Fibroblast of gingiva (primary cell): Measurements from ENCODE around the gene OR4D10.
"Not testable (repeated sequence)": the region's sequence is repeated elsewhere in the genome, so short reads cannot be mapped to it uniquely, and the experiment has no call there.

Source experiments
- DNase-seq: peaks from one replicate; pipeline ENCODE4 v3.0.0-alpha.2; 2011; ENCODE audit warnings: low read depth

Gene OR4D10

DNA sequence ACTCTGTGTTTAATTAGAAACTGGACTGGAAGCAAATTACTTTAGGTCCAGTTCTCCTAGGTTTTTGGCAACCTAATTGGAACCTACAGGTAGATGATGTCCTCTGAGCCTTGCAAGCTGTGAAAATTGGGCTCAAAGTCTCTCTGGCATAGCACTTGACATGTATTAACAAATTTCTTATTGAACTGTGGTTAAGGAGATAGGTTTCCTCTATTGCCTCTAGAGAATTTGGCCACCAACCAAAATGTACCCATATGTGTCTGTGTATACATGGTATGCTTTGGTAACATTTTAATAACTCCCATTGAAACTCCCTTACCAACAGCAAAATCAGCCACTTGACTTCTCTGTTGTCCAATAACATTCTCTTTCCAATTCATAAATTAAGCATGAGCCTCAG lies at the start of gene OR4D10:
OR4D10 (plus strand) TSS at position 301 of the 400 bp plus-strand sequence. CDS start 4,115 bp downstream, outside the sequence.
- DNase-seq = no peak

GRCh38 chr11:59423835-59424234 lies 49.3 kb upstream of the OR4D10 start:
- DNase-seq = no peak

GRCh38 chr11:59425131-59425530 lies 48.0 kb upstream of the OR4D10 start:
- DNase-seq = no peak

- no peak for DNase-seq
These were observed 46.6 kb upstream of the OR4D10 start, which contains the start of gene OR5A2 for GRCh38 chr11:59426361-59427067. Gene OR5A2, minus strand, starts transcription at chr11:59426413. Its CDS starts 3,460 bp downstream, at chr11:59422953.

GRCh38 chr11:59427068-59427382 lies 46.1 kb upstream of the OR4D10 start:
- DNase-seq = no peak

- peak; percentile 26 for DNase-seq
These were observed 43.1 kb upstream of the OR4D10 start for GRCh38 chr11:59429924-59430516.

DNA sequence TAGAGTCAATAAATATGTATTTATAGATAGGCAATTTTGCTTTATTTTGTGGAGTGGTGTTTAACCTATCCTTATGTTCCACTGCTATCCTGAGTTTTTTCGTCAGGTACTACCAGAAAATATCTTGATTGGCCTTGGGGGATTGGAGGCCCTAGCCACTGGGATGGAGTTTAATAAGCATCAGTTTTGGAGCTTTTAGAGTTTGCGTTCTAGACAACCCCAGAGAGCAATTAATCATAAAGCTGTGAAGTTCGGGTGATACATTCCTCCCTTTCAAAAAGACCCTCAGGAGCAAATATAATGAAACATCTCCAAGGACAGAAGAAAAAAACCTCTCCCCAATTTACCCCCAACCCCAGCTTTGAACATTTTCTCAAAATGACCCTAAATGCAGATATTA lies 36.9 kb upstream of the OR4D10 start, which contains the start of gene OR5A1:
OR5A1 (plus strand) TSS at position 301 of the 400 bp plus-strand sequence. CDS start 6,700 bp downstream, outside the sequence.
- no peak for DNase-seq

DNA sequence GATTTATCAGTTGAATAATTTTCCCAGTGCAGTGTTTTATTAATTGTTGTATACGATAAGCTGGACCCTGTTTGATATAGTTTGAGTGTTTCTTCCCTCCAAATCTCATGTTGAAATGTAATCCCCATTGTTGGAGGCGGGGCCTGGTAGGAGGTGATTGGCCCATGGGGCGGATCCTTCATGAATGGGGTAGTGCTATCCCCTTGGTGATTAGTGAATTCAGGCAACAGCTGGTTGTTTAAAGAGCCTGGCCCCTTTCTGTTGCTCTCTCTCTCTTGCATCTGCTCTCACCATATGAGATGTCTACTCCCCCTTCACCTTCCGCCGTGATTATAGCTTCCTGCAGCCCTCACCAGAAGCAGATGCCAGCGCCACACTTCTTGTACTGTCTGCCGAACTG lies 35.3 kb upstream of the OR4D10 start:
- no peak for DNase-seq

- not testable (repeated sequence) for DNase-seq
These were observed 27.5 kb upstream of the OR4D10 start for GRCh38 chr11:59445624-59446023.

- DNase-seq = no peak
These were observed 24.6 kb upstream of the OR4D10 start for GRCh38 chr11:59448484-59448883.

GRCh38 chr11:59456661-59457060 lies 16.5 kb upstream of the OR4D10 start, which contains the start of gene OR4D6:
Gene OR4D6, plus strand, starts transcription at chr11:59456961. Its CDS starts 0 bp downstream, at chr11:59456961.
- DNase-seq = no peak

GRCh38 chr11:59459916-59460315 lies 13.2 kb upstream of the OR4D10 start:
- no peak for DNase-seq

- no peak for DNase-seq
These were observed 9.9 kb upstream of the OR4D10 start for GRCh38 chr11:59463190-59463641.

GRCh38 chr11:59475176-59475575 lies 2.1 kb downstream of the OR4D10 start:
- DNase-seq = no peak

- DNase-seq = no peak
These were observed 6.8 kb downstream of the OR4D10 start for GRCh38 chr11:59479906-59480305.

DNA sequence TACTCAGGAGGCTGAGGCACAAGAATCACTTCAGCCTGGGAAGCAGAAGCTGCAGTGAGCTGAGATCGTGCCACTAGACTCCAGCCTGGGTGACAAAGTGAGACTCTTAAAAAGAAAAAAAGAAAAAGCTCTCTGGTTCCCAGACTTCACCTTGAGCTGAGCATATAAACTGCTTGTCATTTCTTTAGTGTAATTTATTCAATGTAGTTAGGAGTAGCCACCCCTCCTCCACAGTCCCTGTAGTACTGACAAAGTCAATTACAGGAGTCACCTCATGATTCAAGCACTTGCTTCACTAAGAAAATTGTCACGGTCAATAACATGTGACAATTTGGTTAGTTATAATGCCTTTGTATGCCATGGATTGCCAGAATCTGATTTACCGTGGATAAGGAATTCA lies 7.2 kb downstream of the OR4D10 start:
- DNase-seq = no peak

DNA sequence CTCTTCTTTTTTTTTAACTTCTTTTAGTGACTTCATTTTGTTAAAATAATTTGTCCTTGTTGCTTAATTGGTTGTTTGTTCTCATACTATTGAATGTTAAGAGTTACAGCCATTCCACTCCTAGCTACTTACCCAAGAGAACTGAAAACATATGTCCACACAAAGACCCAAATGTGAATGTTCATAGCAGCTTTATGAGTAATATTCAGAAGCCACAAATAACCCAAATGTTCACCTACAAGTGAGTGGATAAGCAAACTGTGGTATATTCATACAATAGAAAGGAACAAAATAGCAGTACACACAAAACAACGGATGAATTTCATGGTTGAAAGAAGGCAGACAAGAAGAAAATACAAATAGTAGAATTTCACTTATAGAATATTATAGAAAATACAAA lies 28.8 kb downstream of the OR4D10 start:
- DNase-seq = no peak

DNA sequence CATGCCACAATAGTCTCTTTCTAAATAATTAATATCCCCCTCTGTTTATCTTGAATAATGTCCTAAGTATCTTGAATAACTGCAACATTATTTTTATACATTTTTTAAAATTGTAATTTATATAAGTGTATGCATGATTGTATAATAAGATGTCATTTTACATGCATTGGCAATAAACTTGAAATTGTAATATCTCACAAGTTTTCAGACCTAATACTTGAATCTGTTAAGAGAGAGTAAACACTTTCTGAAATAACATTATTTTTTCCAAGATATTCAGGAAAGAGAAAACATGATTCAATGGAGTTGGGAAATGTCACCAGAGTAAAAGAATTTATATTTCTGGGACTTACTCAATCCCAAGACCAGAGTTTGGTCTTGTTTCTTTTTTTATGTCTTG lies 30.2 kb downstream of the OR4D10 start, which contains the start of gene OR4D11:
OR4D11 (plus strand) TSS at position 301 of the 400 bp plus-strand sequence; CDS start at position 301, 0 bp downstream.
- DNase-seq = no peak

GRCh38 chr11:59510941-59511589 lies 38.0 kb downstream of the OR4D10 start, which contains the start of gene OR4D9:
Gene OR4D9, plus strand, starts transcription at chr11:59511539. Its CDS starts 3,374 bp downstream, at chr11:59514913.
- no peak for DNase-seq

- no peak for DNase-seq
These were observed 38.6 kb downstream of the OR4D10 start for GRCh38 chr11:59511675-59512074.

DNA sequence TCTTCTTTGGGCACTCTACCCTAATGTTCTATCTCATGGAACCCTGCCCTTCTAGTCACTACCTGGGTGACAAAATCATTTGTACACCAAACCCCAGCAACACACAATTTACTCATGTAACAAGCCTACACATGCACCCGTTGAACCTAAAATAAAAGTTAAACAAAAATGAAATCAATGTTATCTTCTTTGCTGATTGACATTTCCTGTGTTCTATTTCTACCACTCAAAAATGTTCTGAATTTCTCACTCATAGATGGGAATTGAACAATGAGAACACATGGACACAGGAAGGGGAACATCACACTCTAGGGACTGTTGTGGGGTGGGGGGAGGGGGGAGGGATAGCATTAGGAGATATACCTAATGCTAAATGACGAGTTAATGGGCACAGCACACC lies 47.0 kb downstream of the OR4D10 start:
- DNase-seq = not testable (repeated sequence)

GRCh38 chr11:59520741-59521140 lies 47.6 kb downstream of the OR4D10 start:
- DNase-seq = no peak

DNA sequence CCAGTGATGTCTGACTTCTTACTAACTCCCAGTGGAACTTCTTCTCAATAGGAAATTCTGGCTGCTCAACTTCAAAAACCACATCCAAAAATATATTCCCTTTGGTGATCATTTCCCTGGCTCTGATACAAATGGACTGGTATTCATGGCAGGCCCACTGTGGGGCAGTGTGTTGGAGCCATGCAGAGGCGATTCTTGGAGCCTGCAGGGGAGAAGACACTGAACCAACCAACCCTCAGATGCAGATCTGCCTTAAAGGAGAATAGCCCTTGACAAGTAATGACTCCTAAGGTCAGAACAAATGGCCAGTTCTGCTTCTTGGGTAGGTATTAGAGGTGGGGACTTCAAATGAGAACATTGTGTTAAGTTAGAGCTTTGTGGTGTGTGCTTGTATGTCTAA lies 50.4 kb downstream of the OR4D10 start:
- DNase-seq = no peak
